HG02571 (cell line): Measurements from ENCODE around the gene GABARAP.
A peak's percentile ranks its signal among the peaks of the same experiment; 100 is the strongest.

Source experiments
- ATAC-seq: cut with Tn5 transposase; IDR thresholded peaks from one replicate; pipeline ENCODE4 v1.9.1; 2021; ENCODE audit warnings: mild to moderate bottlenecking, moderate library complexity; ENCODE audit not compliant: unreplicated experiment

The GABARAP gene

DNA sequence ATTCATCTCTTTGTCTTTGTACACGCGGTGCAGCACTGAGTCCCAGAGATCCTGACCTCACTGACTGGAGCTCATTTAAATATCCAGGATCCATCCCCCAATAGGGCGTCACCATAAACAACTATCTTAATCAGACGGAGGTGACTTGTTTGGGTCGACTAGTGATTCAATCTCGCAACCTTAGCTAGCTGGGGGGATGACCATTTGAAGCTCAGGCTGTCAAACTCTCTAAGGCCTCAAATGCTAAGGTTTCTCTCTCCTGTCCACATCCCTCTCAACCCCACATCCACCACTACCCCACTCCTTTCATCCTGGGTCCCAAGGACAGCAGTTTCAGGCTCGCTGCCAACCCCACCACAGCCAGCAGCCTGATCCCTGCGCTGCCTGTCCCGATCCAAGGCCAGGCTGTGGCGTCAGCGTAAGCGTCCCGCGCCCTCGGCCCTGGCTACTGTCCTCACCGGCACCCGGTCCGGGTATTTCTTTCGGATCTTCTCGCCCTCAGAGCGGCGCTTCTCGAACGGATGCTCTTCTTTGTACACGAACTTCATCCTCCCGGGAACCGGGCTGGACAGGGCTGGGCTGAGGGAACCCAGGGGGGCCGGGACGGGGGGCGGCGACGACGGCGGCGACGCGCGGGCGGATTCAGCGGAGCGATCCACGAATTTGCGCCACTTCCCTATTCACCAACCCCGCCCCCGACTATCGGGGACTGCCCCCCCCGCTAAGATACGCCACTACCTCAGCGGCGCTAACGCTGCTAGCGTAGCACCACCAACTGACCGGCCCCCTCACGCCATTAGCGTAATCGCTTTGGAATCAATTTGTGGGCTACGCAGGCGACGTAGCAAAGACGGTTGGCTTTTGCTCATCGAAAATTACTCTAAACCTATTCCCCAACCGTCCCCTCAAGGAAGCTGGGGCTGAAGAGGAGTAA is at the start of gene GABARAP:
TSS of gene GABARAP (minus strand) at position 667 of the 934 bp plus-strand sequence. CDS start at position 548, 119 bp downstream.
- no peak for ATAC-seq

DNA sequence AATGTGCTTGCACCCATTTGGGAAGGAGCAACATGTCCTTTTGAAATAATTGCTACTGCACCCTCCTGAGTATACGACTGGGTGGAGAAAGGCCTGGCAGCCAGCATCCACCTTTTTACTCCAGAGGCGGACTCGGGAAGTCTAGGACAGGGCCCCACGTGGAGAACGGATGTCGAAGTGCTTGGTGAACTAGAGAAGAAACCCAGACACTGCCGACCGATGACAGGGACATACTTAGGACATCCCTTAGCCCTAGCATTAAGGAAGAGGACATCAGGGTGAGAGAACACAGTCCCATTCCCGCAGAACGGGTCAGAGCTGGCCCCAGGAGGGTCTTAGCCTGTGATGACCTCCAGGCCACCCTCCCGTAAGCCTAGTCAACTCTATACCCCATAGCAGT is 48.4 kb upstream of the GABARAP start:
- no peak for ATAC-seq

DNA sequence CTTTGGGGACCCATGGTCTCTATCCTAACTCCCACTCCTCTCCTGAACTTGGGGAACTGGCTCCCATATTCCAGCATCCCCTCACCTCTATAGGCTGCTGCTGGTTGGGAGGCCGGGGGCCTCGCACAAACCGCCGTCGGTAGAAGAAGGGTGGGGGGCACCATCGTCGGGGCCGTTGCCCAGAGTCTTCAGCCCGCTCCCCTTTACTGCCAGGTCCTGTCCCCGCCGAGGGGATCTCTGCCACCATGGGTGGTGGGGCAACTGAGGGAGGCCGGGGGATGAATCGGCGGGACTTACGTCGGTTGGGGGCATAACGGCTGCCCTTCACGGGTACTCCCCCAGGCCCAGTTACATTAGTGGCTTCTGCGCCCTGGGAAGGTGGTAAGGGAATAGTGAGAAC is 47.9 kb upstream of the GABARAP start:
- ATAC-seq: no peak

DNA sequence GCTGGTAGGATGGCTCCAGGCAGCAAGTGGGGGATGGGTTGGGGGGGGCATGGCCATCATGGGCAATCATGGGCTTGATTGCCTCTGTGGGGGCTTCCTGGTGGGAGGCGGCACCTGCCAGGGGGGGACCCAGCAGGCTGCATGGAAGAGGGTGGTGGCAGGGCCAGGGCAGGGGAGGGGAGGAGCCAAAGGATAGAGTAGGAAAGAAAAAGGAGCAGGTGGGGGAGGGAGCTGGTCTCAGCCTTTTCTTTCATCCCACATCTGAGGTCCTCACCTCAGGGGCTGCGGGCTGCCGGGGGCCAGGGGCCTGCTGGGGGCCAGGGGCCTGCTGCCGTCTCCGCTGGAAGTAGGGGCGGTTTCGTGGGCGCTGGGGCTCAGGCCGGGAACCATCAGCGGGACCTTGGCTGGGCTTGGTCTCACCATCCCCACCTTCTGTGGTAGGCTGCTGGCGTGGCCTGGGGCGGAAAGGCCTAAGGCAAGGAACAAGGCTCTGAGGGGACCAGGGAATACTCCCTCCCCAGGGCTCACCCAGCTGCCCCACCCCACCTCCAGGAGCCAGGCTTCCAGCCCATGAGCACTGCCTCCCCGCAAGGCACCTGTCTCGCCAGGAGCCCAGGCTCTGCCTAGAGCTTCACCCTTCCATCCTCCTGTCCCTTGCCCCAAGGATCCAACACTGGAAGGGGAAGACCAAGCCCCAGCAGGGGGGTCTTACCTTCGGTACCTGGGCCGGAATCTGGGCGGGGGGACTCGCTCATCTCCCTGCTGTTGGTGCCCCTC is 47.2 kb upstream of the GABARAP start:
- no peak for ATAC-seq

DNA sequence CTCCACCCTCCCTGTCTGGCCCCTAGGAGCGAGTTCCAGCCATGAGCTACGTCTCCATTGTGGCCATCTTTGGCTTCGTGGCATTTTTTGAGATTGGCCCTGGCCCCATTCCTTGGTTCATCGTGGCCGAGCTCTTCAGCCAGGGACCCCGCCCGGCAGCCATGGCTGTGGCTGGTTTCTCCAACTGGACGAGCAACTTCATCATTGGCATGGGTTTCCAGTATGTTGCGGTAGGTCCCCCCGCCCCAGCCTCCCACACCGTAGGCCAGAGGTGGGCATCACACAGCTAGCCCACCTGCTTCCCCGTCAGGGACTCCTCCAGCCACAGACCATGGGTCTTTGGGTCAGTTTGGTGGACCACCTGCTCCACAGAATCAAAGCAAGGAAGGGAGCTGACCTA is 43.4 kb upstream of the GABARAP start:
- ATAC-seq: no peak

DNA sequence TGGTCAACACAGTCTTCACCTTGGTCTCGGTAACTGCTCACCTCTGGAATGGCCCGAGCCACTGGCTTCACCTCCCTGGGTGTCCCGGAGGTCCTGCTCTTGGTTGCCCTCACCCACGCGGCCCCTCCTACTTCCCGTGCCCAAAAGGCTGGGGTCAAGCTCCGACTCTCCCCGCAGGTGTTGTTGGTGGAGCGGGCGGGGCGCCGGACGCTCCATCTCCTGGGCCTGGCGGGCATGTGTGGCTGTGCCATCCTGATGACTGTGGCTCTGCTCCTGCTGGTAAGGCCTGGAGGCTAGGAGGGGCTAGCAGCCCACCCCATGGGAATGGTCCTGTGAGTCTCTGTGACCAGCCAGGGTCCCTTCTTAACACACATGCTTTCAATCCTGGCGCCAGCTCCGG is 42.7 kb upstream of the GABARAP start:
- ATAC-seq: no peak

DNA sequence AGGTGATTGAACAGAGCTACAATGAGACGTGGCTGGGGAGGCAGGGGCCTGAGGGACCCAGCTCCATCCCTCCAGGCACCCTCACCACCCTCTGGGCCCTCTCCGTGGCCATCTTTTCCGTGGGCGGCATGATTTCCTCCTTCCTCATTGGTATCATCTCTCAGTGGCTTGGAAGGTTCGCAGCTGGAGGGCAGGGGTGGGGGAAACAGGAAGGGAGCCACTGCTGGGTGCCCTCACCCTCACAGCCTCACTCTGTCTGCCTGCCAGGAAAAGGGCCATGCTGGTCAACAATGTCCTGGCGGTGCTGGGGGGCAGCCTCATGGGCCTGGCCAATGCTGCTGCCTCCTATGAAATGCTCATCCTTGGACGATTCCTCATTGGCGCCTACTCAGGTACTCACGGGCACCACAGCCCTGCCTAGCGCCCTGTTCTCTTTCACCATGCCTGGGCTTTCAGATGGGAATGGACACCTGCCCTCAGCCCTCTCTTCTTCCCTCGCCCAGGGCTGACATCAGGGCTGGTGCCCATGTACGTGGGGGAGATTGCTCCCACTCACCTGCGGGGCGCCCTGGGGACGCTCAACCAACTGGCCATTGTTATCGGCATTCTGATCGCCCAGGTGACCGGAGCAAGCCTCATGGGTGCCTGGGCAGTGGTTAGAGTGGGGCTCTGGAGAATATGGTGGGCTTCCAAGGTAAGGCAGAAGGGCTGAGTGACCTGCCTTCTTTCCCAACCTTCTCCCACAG is 41.4 kb upstream of the GABARAP start:
- no peak for ATAC-seq

DNA sequence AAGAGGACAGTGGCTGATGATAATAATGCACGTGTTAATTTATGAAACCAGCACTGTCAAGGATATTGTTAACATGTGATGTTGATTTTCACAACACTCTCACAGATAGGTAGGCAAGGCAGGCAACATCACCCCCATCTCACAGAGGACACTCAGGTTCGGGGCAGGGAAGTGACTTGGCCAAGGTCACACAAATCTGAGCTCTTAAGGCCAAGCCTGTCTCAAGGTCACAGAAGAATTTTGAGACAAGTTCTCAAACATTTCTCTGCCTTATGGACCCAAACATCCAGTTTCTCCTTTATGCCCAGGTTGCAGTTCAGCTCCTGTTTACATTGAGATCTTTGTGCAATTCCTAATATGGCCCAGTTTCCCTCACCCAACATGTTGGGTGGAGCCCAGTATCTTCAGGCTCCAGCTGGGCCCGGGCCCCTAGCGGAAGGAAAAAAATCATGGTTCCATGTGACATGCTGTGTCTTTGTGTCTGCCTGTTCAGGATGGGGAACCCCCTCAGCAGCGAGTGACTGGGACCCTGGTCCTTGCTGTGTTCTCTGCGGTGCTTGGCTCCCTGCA is 40.6 kb upstream of the GABARAP start:
- ATAC-seq: no peak

DNA sequence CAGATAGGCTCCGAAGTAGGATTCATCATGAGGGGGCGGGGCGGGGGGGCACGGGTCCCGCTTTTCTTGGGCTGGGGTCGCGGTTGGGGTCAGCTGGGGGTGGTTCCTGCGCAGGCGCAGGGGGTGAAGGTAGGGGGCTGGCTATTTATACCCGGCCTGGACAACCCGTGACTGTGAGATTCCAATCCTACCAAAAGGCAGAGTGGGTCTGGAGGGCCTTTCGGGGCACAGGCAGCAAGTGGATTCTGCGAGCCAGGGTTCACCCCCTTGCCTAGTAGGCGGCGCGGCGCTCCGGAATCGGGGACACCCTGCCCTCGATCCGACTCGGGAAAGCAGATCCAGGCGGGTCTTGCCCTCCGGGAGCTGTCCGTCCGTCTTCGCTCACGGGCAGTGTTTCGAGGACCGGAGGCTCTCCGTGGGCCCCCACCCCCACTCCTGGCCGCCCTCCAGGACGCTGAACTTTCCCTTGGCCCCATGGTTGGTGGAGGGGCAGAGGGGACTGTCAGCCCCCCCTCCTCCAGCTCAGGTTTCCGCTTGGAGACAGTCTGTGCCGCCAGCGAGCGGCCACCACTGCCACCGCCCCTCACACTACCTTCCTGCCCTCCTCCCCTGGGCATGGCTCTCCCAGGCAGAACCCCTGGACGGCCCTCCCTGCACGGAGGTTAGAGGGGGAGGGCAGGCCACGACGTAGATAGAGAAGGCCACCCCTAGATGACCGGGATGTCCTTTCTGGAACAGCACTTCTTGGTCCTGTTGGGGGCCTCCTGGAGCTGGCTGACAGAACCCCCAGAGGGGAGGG is 39.9 kb upstream of the GABARAP start:
- ATAC-seq: no peak

DNA sequence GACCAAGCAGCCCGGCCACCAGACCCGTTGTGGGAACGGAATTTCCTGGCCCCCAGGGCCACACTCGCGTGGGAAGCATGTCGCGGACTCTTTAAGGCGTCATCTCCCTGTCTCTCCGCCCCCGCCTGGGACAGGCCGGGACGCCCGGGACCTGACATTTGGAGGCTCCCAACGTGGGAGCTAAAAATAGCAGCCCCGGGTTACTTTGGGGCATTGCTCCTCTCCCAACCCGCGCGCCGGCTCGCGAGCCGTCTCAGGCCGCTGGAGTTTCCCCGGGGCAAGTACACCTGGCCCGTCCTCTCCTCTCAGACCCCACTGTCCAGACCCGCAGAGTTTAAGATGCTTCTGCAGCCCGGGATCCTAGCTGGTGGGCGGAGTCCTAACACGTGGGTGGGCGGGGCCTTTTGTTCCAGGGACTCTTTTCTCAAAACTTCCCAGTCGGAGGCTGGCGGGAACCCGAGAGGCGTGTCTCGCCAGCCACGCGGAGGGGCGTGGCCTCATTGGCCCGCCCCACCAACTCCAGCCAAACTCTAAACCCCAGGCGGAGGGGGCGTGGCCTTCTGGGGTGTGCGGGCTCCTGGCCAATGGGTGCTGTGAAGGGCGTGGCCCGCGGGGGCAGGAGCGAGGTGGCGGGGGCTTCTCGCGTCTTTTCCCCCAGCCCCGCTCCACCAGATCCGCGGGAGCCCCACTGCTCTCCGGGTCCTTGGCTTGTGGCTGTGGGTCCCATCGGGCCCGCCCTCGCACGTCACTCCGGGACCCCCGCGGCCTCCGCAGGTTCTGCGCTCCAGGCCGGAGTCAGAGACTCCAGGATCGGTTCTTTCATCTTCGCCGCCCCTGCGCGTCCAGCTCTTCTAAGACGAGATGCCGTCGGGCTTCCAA is 39.1 kb upstream of the GABARAP start, which contains the start of gene SLC2A4:
TSS of gene SLC2A4 (plus strand) at position 645 of the 879 bp plus-strand sequence. CDS start at position 862, 217 bp downstream.
- ATAC-seq: peak; percentile 58

DNA sequence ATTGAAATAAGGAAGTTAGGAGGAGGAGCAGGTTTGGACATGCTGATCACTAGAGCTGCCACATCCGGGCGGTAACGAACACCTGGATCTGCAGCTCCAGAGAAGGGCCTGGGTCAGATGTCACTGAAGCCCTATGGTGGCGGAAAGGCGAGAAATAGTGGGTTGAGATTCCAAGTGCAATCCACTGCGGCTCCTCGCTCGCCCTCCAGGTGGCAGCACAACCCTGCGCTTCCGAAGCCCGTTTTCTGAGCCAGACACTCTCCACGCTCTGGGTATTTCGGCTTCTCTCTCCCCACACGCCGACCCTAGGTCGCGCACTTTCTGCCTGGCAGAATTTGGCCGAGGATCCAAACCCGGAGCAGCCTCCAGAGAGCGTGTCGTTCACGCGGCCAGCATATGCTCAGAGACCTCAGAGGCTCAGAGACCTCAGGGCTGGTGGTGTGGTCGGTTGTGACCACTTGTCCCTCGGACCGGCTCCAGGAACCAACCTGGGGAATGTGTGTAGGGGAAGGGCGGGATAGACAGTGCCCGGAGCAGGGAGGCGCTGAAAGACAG is 38.3 kb upstream of the GABARAP start:
- ATAC-seq: no peak

DNA sequence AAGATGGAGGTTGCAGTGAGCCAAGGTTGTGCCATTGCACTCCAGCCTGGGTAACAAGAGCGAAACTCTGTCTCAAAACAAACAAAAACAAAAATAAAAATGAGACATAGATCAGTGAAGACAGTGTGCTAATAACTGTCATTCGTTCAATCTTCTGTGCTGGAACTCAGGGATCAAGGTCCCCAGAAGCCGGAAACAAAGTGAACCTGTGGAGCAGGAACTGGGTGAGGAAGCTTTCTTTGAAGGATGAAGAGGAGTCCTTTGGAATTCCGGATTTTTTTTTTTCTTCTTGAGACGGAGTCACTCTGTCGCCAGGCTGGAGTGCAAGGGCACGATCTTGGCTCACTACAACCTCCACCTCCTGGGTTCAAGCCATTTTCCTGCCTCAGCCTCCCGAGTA is 37.2 kb upstream of the GABARAP start:
- ATAC-seq: no peak

DNA sequence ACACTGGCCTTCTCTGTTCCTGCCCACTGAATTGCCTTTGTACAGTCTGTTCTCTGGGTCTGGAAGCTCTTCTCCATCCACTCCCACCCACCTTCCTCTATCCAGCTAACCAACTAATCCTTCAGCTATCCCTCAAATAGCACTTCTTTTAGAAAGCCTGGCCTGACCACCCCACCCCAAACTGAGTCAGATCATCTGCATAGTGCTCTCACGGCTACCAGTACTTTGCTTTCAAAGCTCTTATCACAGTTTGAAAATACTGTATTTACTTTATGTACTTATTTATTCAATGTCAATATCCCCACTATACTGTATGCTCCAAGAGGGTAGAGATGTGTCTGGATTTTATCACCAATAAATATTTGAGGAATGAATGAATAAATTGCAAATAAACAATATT is 24.5 kb upstream of the GABARAP start:
- ATAC-seq: no peak

DNA sequence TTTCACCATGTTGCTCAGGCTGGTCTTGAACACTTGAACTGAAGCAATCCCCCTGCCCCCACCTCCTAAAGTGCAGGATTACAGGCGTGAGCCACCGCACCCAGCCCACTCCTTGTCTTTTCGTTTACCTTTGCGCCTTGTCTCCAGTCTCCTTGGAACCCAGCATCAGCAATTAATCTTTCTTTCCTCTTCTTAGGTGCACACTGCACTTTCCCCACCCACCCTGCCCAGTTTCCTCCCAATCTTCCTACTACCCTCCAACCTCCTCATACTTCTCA is 21.5 kb upstream of the GABARAP start:
- ATAC-seq: no peak

DNA sequence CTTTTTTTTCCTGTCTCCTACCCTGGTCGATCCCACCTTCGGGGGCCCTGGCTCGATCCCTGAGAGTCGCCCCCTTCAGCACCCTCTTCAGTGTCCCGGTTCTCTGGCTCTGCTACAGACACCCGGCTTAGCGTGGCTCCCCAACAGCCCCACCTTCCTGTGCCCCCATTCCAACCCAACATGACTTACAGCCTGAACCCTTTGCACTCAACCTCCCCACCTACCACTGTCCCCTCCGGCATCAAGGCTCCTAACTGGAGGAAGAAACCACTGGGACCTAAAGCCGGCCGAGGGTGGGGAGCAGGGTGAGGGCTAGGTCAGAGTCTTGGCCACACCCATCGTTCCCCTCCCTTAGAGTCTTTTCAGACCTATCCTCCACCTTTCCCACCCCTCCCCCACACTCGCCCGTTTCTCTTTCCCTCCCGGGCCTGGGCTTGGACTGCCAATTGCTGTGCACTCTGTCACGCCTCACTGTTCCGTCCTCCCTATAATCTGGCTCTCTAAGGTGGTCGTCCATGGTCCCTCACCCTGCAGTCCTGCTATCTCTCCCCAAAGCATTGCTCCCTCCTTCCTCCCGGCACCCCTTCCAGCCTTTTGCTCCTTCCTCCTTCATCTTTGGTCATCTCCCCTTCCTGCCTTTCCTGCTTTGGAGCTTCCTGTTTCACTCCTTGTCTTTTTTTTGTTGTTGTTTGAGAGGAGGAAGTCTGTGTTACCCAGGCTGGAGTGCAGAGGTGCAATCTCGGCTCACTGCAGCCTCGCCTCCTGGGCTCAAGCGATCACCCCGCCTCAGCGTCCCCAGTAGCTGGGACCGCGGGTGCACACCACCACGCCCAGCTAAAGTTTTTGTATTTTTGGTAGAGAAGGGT is 20.9 kb upstream of the GABARAP start:
- no peak for ATAC-seq

DNA sequence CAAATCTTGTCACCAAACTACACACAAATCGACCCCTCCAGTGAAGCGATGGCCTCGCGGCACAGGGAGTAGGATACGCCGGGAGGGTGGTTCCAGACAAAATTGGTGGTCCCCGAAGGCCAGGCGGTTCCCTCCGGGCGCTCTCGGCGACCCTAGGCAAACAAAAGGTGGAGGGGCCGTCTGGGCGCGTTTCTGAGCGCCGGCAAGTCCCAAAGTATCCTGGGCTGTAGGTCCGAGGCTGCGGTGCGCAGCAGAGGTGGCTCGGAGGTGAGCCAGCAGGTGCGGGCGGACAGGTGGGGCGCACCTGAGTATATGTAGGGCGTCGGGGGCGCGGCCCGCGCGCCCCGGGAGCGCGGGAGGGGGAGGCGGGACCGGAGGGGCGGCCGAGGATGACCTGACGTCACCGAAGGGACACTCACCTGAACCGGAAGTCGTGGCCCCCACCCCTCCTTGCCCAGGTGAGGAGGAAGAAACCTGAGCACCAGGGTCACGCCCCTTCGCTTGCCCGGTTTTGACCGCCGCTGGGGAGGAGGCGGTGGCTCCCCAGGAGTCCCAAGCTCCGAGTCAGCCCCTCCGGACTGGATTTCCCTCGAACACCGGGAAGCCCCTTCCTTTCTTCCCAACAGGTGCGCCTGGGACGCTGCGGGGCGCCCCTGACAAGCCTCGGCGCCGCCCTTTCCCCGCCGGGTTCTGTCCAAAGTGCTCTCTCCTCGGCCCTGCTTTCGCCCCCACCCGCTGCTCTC is 20.1 kb upstream of the GABARAP start, which contains the start of gene CLDN7:
TSS of gene CLDN7 (minus strand) at position 287 of the 743 bp plus-strand sequence. CDS start 435 bp downstream, outside the sequence.
- no peak for ATAC-seq
